Measurements from ENCODE around the gene SGMS2. TPM values are rescaled to one million over a fixed set of nuclear protein-coding genes. Genes with fewer than 3 reads are reported as not detected.

Gene SGMS2
- total RNA-seq, 1 donor from 2014 or later, result 1.1 TPM

GRCh38 chr4:107891299-107891698, 66.6 kb downstream of the SGMS2 start:
- no peak for TF ChIP-seq CTCF (IDR thresholded peaks at IDR 0.05)
- no peaks in the 10 kb centered on the region for H3K27me3 Mint-ChIP-seq (ENCODE audit: insufficient read depth, low read depth)
- no peak overlapping the region for H3K9ac ChIP-seq
- no peak overlapping the region for H3K4me3 ChIP-seq
- no peak overlapping the region for H2AFZ ChIP-seq (replicated peaks)
- H3K4me1 ChIP-seq, result peaks cover 22% of the 10 kb centered on the region
- no peaks in the 10 kb centered on the region for H3K79me2 ChIP-seq (ENCODE audit: low read depth)
- H3K4me2 ChIP-seq, result no peak overlapping the region
- no peak overlapping the region for H3K27ac ChIP-seq
- no peaks in the 10 kb centered on the region for H3K36me3 Mint-ChIP-seq
- H3K9me3 Mint-ChIP-seq, result peaks cover 18% of the 10 kb centered on the region
- H3K27me3 ChIP-seq, result no peaks in the 10 kb centered on the region
- peaks cover 10% of the 10 kb centered on the region for H3K36me3 ChIP-seq
- no peak overlapping the region for H3K27ac Mint-ChIP-seq
- peaks cover 16% of the 10 kb centered on the region for H3F3A ChIP-seq (ENCODE audit: low read depth)
- DNase-seq (ENCODE audit: low spot score), result no peak
- no peaks in the 10 kb centered on the region for H4K20me1 ChIP-seq (ENCODE audit: low read depth)
- H3K4me3 Mint-ChIP-seq, result no peak overlapping the region
- peaks cover 27% of the 10 kb centered on the region for H3K9me3 ChIP-seq (ENCODE audit: low read depth)
- H3K4me1 Mint-ChIP-seq, result no peaks in the 10 kb centered on the region

- peaks cover 13% of the 10 kb centered on the region for H3K9me3 Mint-ChIP-seq
- H3K4me1 ChIP-seq, result peaks cover 22% of the 10 kb centered on the region
- no peaks in the 10 kb centered on the region for H3K79me2 ChIP-seq (ENCODE audit: low read depth)
- H3K4me2 ChIP-seq, result peak overlapping the region; percentile 63
- no peak overlapping the region for H3K4me3 Mint-ChIP-seq
- no peaks in the 10 kb centered on the region for H3K27me3 ChIP-seq
- H3K4me3 ChIP-seq, result no peak overlapping the region
- H3K9me3 ChIP-seq (ENCODE audit: low read depth), result peaks cover 15% of the 10 kb centered on the region
- TF ChIP-seq EZH2 (IDR thresholded peaks at IDR 0.05), result no peak
- TF ChIP-seq CTCF (IDR thresholded peaks at IDR 0.05), result no peak
- TF ChIP-seq EZH2phosphoT487 (IDR thresholded peaks at IDR 0.05), result no peak
- H2AFZ ChIP-seq (replicated peaks), result peak overlapping the region; percentile 3
- H3K27ac ChIP-seq, result peak overlapping the region; percentile 68
- no peaks in the 10 kb centered on the region for H3K27me3 Mint-ChIP-seq (ENCODE audit: insufficient read depth, low read depth)
- peaks cover 16% of the 10 kb centered on the region for H3F3A ChIP-seq (ENCODE audit: low read depth)
- DNase-seq (ENCODE audit: low spot score), result no peak
- H4K20me1 ChIP-seq (ENCODE audit: low read depth), result no peaks in the 10 kb centered on the region
- no peaks in the 10 kb centered on the region for H3K4me1 Mint-ChIP-seq
- no peak overlapping the region for H3K27ac Mint-ChIP-seq
- no peaks in the 10 kb centered on the region for H3K36me3 Mint-ChIP-seq
- H3K9ac ChIP-seq, result no peak overlapping the region
- peaks cover 10% of the 10 kb centered on the region for H3K36me3 ChIP-seq
Measured at GRCh38 chr4:107893171-107894137, 68.7 kb downstream of the SGMS2 start.

GRCh38 chr4:107894138-107894603, 69.4 kb downstream of the SGMS2 start:
- DNase-seq (ENCODE audit: low spot score), result peak; percentile 65
- no peaks in the 10 kb centered on the region for H3K4me1 Mint-ChIP-seq
- peak overlapping the region; percentile 63 for H3K4me2 ChIP-seq

More at GRCh38 chr4:107894138-107894603, 69.4 kb downstream of the SGMS2 start:
- no peaks in the 10 kb centered on the region for H3K27me3 Mint-ChIP-seq (ENCODE audit: insufficient read depth, low read depth)
- H4K20me1 ChIP-seq (ENCODE audit: low read depth), result no peaks in the 10 kb centered on the region
- peaks cover 6% of the 10 kb centered on the region for H3K36me3 ChIP-seq
- H3K9ac ChIP-seq, result no peak overlapping the region
- peak overlapping the region; percentile 68 for H3K27ac ChIP-seq
- no peaks in the 10 kb centered on the region for H3K79me2 ChIP-seq (ENCODE audit: low read depth)
- H3K4me3 Mint-ChIP-seq, result no peak overlapping the region
- no peak overlapping the region for H2AFZ ChIP-seq (replicated peaks)
- peaks cover 22% of the 10 kb centered on the region for H3K4me1 ChIP-seq
- peaks cover 10% of the 10 kb centered on the region for H3K9me3 ChIP-seq (ENCODE audit: low read depth)
- H3K36me3 Mint-ChIP-seq, result no peaks in the 10 kb centered on the region
- no peak for TF ChIP-seq EZH2phosphoT487 (IDR thresholded peaks at IDR 0.05)
- TF ChIP-seq CTCF (IDR thresholded peaks at IDR 0.05), result no peak
- no peak for TF ChIP-seq EZH2 (IDR thresholded peaks at IDR 0.05)
- peaks cover 11% of the 10 kb centered on the region for H3K9me3 Mint-ChIP-seq
- H3F3A ChIP-seq (ENCODE audit: low read depth), result peaks cover 16% of the 10 kb centered on the region
- no peaks in the 10 kb centered on the region for H3K27me3 ChIP-seq
- H3K4me3 ChIP-seq, result no peak overlapping the region
- H3K27ac Mint-ChIP-seq, result no peak overlapping the region

Measured in neural progenitor cell (in vitro differentiated cells).